RWPE2 (cell line): ENCODE measurements around the gene TFPT.

Source experiments
- ATAC-seq: fragments of 200-7000 bp; cut with Tn5 transposase; 3 replicates; pipeline ENCODE4 v1.9.1; 2021; ENCODE audit warnings: low read depth
- DNase-seq: peaks from one replicate; pipeline ENCODE4 v3.0.0-alpha.2; 2020; ENCODE audit warnings: low spot score
- H3K27ac ChIP-seq: fragments of 450-650 bp; 2 replicates; pipeline ENCODE4 v1.5.1; 2017; ENCODE audit warnings: mild to moderate bottlenecking; ENCODE audit not compliant: poor library complexity, severe bottlenecking
- H3K27me3 ChIP-seq: fragments of 250-450 bp; sonication (Bioruptor Pico); 2 replicates; pipeline ENCODE4 v1.5.1; 2021; ENCODE audit warnings: mild to moderate bottlenecking, moderate library complexity; ENCODE audit not compliant: insufficient read depth, poor library complexity, severe bottlenecking
- H3K36me3 ChIP-seq: fragments of 250-450 bp; sonication (Bioruptor Pico); 2 replicates; pipeline ENCODE4 v1.5.1; 2020; ENCODE audit warnings: low read depth, mild to moderate bottlenecking, moderate library complexity
- H3K4me1 ChIP-seq: fragments of 250-450 bp; sonication (Bioruptor Pico); 2 replicates; pipeline ENCODE4 v1.5.1; 2021; ENCODE audit warnings: mild to moderate bottlenecking, moderate library complexity; ENCODE audit not compliant: insufficient read depth, poor library complexity, severe bottlenecking
- H3K4me3 ChIP-seq: fragments of 250-450 bp; sonication (Bioruptor Pico); 2 replicates; pipeline ENCODE4 v1.5.1; 2021; ENCODE audit warnings: mild to moderate bottlenecking, moderate library complexity; ENCODE audit not compliant: severe bottlenecking
- H3K9me3 ChIP-seq: fragments of 250-450 bp; sonication (Bioruptor Pico); 2 replicates; pipeline ENCODE4 v1.5.1; 2021; ENCODE audit warnings: mild to moderate bottlenecking, moderate library complexity; ENCODE audit not compliant: severe bottlenecking
- CTCF ChIP-seq: fragments of 450-650 bp; IDR thresholded peaks from one replicate; pipeline ENCODE4 v1.5.1; 2017; ENCODE audit warnings: mild to moderate bottlenecking, moderate library complexity; ENCODE audit not compliant: poor library complexity, severe bottlenecking

TFPT gene

GRCh38 chr19:54095136-54095858 is 20.2 kb downstream of the TFPT start:
- DNase-seq = no peak
- Histone ChIP-seq H3K4me3 (peak overlapping the region; percentile 5), H3K9me3 (peaks cover 2% of the 10 kb centered on the region), H3K36me3 (no peaks in the 10 kb centered on the region), H3K27ac (no peak overlapping the region), H3K4me1 (no peaks in the 10 kb centered on the region), H3K27me3 (no peaks in the 10 kb centered on the region)
- TF ChIP-seq CTCF = no peak
- ATAC-seq = no peak

GRCh38 chr19:54094426-54095000 is 20.9 kb downstream of the TFPT start:
- ATAC-seq (no peak), DNase-seq (no peak)
- Histone ChIP-seq H3K4me1 (no peaks in the 10 kb centered on the region), H3K27ac (no peak overlapping the region), H3K27me3 (no peaks in the 10 kb centered on the region), H3K4me3 (no peak overlapping the region), H3K36me3 (no peaks in the 10 kb centered on the region), H3K9me3 (peaks cover 2% of the 10 kb centered on the region)
- no peak for TF ChIP-seq CTCF

- DNase-seq (no peak), ATAC-seq (no peak)
- Histone ChIP-seq H3K4me3 (no peak overlapping the region), H3K27ac (no peak overlapping the region), H3K27me3 (no peaks in the 10 kb centered on the region), H3K4me1 (no peaks in the 10 kb centered on the region), H3K36me3 (no peaks in the 10 kb centered on the region), H3K9me3 (no peaks in the 10 kb centered on the region)
- no peak for TF ChIP-seq CTCF
Observed at GRCh38 chr19:54084410-54084809, 31.0 kb downstream of the TFPT start.

GRCh38 chr19:54081032-54081431 is 34.4 kb downstream of the TFPT start, which contains the start of gene TARM1:
TARM1 (minus strand) TSS chr19:54081365; CDS start chr19:54081340, 25 bp downstream.
- Histone ChIP-seq H3K9me3 (no peaks in the 10 kb centered on the region), H3K27me3 (no peaks in the 10 kb centered on the region), H3K36me3 (no peaks in the 10 kb centered on the region), H3K4me1 (no peaks in the 10 kb centered on the region), H3K27ac (no peak within 1 kb of the TSS), H3K4me3 (no peak within 1 kb of the TSS)
- no peak for TF ChIP-seq CTCF
- no peak for ATAC-seq
- no peak for DNase-seq

- TF ChIP-seq CTCF = no peak
- ATAC-seq (no peak), DNase-seq (no peak)
- Histone ChIP-seq H3K9me3 (no peaks in the 10 kb centered on the region), H3K36me3 (no peaks in the 10 kb centered on the region), H3K27ac (no peak overlapping the region), H3K27me3 (no peaks in the 10 kb centered on the region), H3K4me1 (no peaks in the 10 kb centered on the region), H3K4me3 (no peak overlapping the region)
Observed at GRCh38 chr19:54077334-54077733, 38.1 kb downstream of the TFPT start.
